NCI-H1048 (cell line): ENCODE data around the gene ATP1B4.
"Not testable (repeated sequence)": the region's sequence is repeated elsewhere in the genome, so short reads cannot be mapped to it uniquely, and the experiment has no call there.

Experiments
- DNase-seq: peaks from one replicate; lab custom pipeline; 2025; lab: John Stamatoyannopoulos, UW

Gene ATP1B4

GRCh38 chrX:120361764-120362305 lies at the start of gene ATP1B4:
Gene ATP1B4 (plus strand): TSS chrX:120362089. CDS start chrX:120362169, 80 bp downstream.
- no peak for DNase-seq

GRCh38 chrX:120315776-120316175 lies 46.1 kb upstream of the ATP1B4 start:
- no peak for DNase-seq

- DNase-seq: no peak
Observed at GRCh38 chrX:120316587-120317283, 45.2 kb upstream of the ATP1B4 start.

- no peak for DNase-seq
Observed at GRCh38 chrX:120318411-120318810, 43.5 kb upstream of the ATP1B4 start.

GRCh38 chrX:120321520-120322281 lies 40.2 kb upstream of the ATP1B4 start:
- DNase-seq: no peak

- DNase-seq: no peak
Observed at GRCh38 chrX:120331116-120331515, 30.8 kb upstream of the ATP1B4 start.

GRCh38 chrX:120332394-120332793 lies 29.5 kb upstream of the ATP1B4 start:
- DNase-seq: no peak

- DNase-seq: no peak
Observed at GRCh38 chrX:120334151-120334550, 27.7 kb upstream of the ATP1B4 start.

GRCh38 chrX:120334603-120335002 lies 27.3 kb upstream of the ATP1B4 start:
- DNase-seq: no peak

- DNase-seq: no peak
Observed at GRCh38 chrX:120335289-120335688, 26.6 kb upstream of the ATP1B4 start.

GRCh38 chrX:120336899-120337298 lies 25.0 kb upstream of the ATP1B4 start:
- DNase-seq: no peak

- DNase-seq: not testable (repeated sequence)
Observed at GRCh38 chrX:120344566-120344965, 17.3 kb upstream of the ATP1B4 start.

GRCh38 chrX:120350450-120351138 lies 11.3 kb upstream of the ATP1B4 start:
- no peak for DNase-seq

- no peak for DNase-seq
Observed at GRCh38 chrX:120356084-120356483, 5.8 kb upstream of the ATP1B4 start.

- no peak for DNase-seq
Observed at GRCh38 chrX:120357186-120357585, 4.7 kb upstream of the ATP1B4 start.

- DNase-seq: no peak
Observed at GRCh38 chrX:120358737-120359456, 3.0 kb upstream of the ATP1B4 start.

GRCh38 chrX:120365320-120365719 lies 3.4 kb downstream of the ATP1B4 start:
- no peak for DNase-seq

GRCh38 chrX:120365968-120366367 lies 4.1 kb downstream of the ATP1B4 start:
- DNase-seq: no peak

- DNase-seq: no peak
Observed at GRCh38 chrX:120366794-120367193, 4.9 kb downstream of the ATP1B4 start.

- DNase-seq: no peak
Observed at GRCh38 chrX:120367402-120368109, 5.7 kb downstream of the ATP1B4 start.

- no peak for DNase-seq
Observed at GRCh38 chrX:120372667-120373370, 10.9 kb downstream of the ATP1B4 start.
